GM12865 (cell line): Measurements from ENCODE around the gene HOXD10.
A peak's percentile ranks its signal among the peaks of the same experiment; 100 is the strongest.

Source experiments
- DNase-seq: peaks from one replicate; pipeline ENCODE4 v3.0.0; 2010; ENCODE audit warnings: low read depth
- H3K4me3 ChIP-seq: 2 replicates; pipeline ENCODE4 v1.5.1; 2011; ENCODE audit warnings: mild to moderate bottlenecking, low read depth, low read length, control low read depth
- CTCF ChIP-seq: IDR thresholded peaks from 2 replicates; pipeline ENCODE4 v1.5.1; 2011; ENCODE audit warnings: low read length, control low read depth, low read depth, inconsistent platforms; ENCODE audit not compliant: insufficient read depth; ENCODE audit errors: missing control alignments

The HOXD10 gene

GRCh38 chr2:176088048-176088936 lies 28.3 kb upstream of the HOXD10 start:
- peak; percentile 66 for TF ChIP-seq CTCF

GRCh38 chr2:176088937-176089842 lies 27.4 kb upstream of the HOXD10 start:
- no peak for TF ChIP-seq CTCF
- no peak overlapping the region for H3K4me3 ChIP-seq
- no peak for DNase-seq

More at GRCh38 chr2:176088048-176088936, 28.3 kb upstream of the HOXD10 start:
- no peak overlapping the region for H3K4me3 ChIP-seq
- DNase-seq = peak; percentile 42

GRCh38 chr2:176089843-176090395 lies 26.7 kb upstream of the HOXD10 start:
- TF ChIP-seq CTCF = no peak
- no peak overlapping the region for H3K4me3 ChIP-seq
- no peak for DNase-seq

- no peak for DNase-seq
- no peak for TF ChIP-seq CTCF
- H3K4me3 ChIP-seq = no peak overlapping the region
These were observed 25.7 kb upstream of the HOXD10 start for GRCh38 chr2:176090862-176091261.

GRCh38 chr2:176091329-176092258 lies 25.0 kb upstream of the HOXD10 start:
- no peak for DNase-seq
- TF ChIP-seq CTCF = no peak
- no peak overlapping the region for H3K4me3 ChIP-seq
